Small intestine (tissue), 7 donors: ENCODE measurements around the gene THRB. TPM values are rescaled to one million over a fixed set of nuclear protein-coding genes. Genes with fewer than 3 reads are reported as not detected.
"Not testable (repeated sequence)": the region's sequence is repeated elsewhere in the genome, so short reads cannot be mapped to it uniquely, and the experiment has no call there.

Experiments
- DNase-seq, 2 donors: peaks; one replicate each; pipeline versions ENCODE4 v3.0.0 to v3.0.0-alpha.2; 2013
- FAIRE-seq: peaks from 2 replicates; lab custom pipeline; 2012; peaks lifted over from hg19 to GRCh38; lab: Jason Lieb, UNC
- H3K27ac ChIP-seq, 3 donors: one replicate each; pipeline ENCODE4 v1.5.1; 2013; ENCODE audit warnings: low read length in 2 of 3, mild to moderate bottlenecking in 2 of 3, control low read depth in 1 of 3, inconsistent platforms in 1 of 3, low read depth in 1 of 3, moderate library complexity in 1 of 3
- H3K27me3 ChIP-seq, 3 donors: one replicate each; pipeline ENCODE4 v1.6.1; 2013; ENCODE audit warnings: low read length in 3 of 3, inconsistent platforms in 1 of 3; ENCODE audit not compliant: control insufficient read depth in 3 of 3, insufficient read depth in 3 of 3
- H3K36me3 ChIP-seq, 3 donors: one replicate each; pipeline ENCODE4 v1.6.1; 2013; ENCODE audit warnings: low read length in 3 of 3, inconsistent platforms in 1 of 3, low read depth in 1 of 3, mild to moderate bottlenecking in 1 of 3, moderate library complexity in 1 of 3; ENCODE audit not compliant: control insufficient read depth in 3 of 3, insufficient read depth in 2 of 3
- H3K4me1 ChIP-seq, 3 donors: one replicate each; pipeline ENCODE4 v1.6.1; 2013; ENCODE audit warnings: low read length in 2 of 3, inconsistent platforms in 1 of 3, low read depth in 1 of 3, mild to moderate bottlenecking in 1 of 3, moderate library complexity in 1 of 3; ENCODE audit not compliant: control insufficient read depth in 3 of 3, insufficient read depth in 2 of 3
- H3K4me3 ChIP-seq, 3 donors: one replicate each; pipeline ENCODE4 v1.5.1; 2013; ENCODE audit warnings: low read length in 3 of 3, control low read depth in 1 of 3, inconsistent platforms in 1 of 3, low read depth in 1 of 3, mild to moderate bottlenecking in 1 of 3, moderate library complexity in 1 of 3
- H3K9me3 ChIP-seq, 2 donors: one replicate each; pipeline ENCODE4 v1.6.1; 2013; ENCODE audit warnings: low read depth in 1 of 2, low read length in 1 of 2; ENCODE audit not compliant: control insufficient read depth in 2 of 2, insufficient read depth in 1 of 2
- WGBS, 3 donors: extraction: QIAGEN DNeasy Blood & Tissue Kit; methylation state at CpG; one replicate each; pipeline ENCODE4 v1.1.7; 2013; 5-methylcytosine and 5-hydroxymethylcytosine counted together
- polyA plus RNA-seq, 4 donors: library from polyadenylated mRNA; stranded (reverse) in 3 of 4; unstranded in 1 of 4; fragments of 200-250 nt in 3 of 4; fragments of 120-200 nt in 1 of 4; gene quantifications; one replicate each; pipeline versions ENCODE4 v1.2.1 to v1.2.3, GENCODE V29; 2013
- donor health status: healthy with polysubstance abuse.
- donor health status: control.
- donor health status: control.
- donor health status: Bipolar disorder and iron deficiency.
- donor health status: healthy.

The THRB gene
- polyA plus RNA-seq, 4 donors, result 3.2 to 46.1 (median 4.4) TPM

GRCh38 chr3:24110051-24110450, 384.6 kb downstream of the THRB start:
- no peak overlapping the region for H3K4me3 ChIP-seq
- H3K27ac ChIP-seq, result no peak overlapping the region
- no peaks in the 10 kb centered on the region for H3K27me3 ChIP-seq
- no peaks in the 10 kb centered on the region for H3K36me3 ChIP-seq
- H3K4me1 ChIP-seq, result no peaks in the 10 kb centered on the region
- FAIRE-seq, result no peak
- no peaks in the 10 kb centered on the region for H3K9me3 ChIP-seq
- 69 to 83% (median 70%) methylated on average over 1 of the region's 1 CpG for WGBS, 3 donors
- DNase-seq, result no peak

GRCh38 chr3:24101676-24102168, 392.9 kb downstream of the THRB start:
- Histone ChIP-seq H3K9me3 (no peaks in the 10 kb centered on the region), H3K4me1 (no peaks in the 10 kb centered on the region), H3K27ac (no peak overlapping the region), H3K36me3 (no peaks in the 10 kb centered on the region), H3K4me3 (no peak overlapping the region), H3K27me3 (no peaks in the 10 kb centered on the region)
- FAIRE-seq, result no peak
- 70 to 79% (median 75%) methylated on average over 2 of the region's 2 CpGs for WGBS, 3 donors
- no peak for DNase-seq

GRCh38 chr3:24100696-24101402, 393.8 kb downstream of the THRB start:
- Histone ChIP-seq H3K27me3 (no peaks in the 10 kb centered on the region), H3K9me3 (no peaks in the 10 kb centered on the region), H3K27ac (no peak overlapping the region), H3K36me3 (no peaks in the 10 kb centered on the region), H3K4me3 (no peak overlapping the region), H3K4me1 (no peaks in the 10 kb centered on the region)
- 79 to 84% (median 79%) methylated on average over 11 of the region's 11 CpGs for WGBS, 3 donors
- no peak for DNase-seq
- no peak for FAIRE-seq

GRCh38 chr3:24096695-24097290, 397.9 kb downstream of the THRB start:
- Histone ChIP-seq H3K4me1 (no peaks in the 10 kb centered on the region), H3K27ac (no peak overlapping the region), H3K36me3 (no peaks in the 10 kb centered on the region), H3K4me3 (no peak overlapping the region), H3K27me3 (no peaks in the 10 kb centered on the region), H3K9me3 (no peaks in the 10 kb centered on the region)
- FAIRE-seq (no peak), DNase-seq (no peak)
- WGBS, 3 donors, result 78 to 92% (median 81%) methylated on average over 6 of the region's 6 CpGs

GRCh38 chr3:24096271-24096670, 398.4 kb downstream of the THRB start:
- no peaks in the 10 kb centered on the region for H3K9me3 ChIP-seq
- H3K27me3 ChIP-seq, result no peaks in the 10 kb centered on the region
- no peaks in the 10 kb centered on the region for H3K4me1 ChIP-seq
- DNase-seq (no peak), FAIRE-seq (no peak)
- H3K27ac ChIP-seq, result no peak overlapping the region
- H3K4me3 ChIP-seq, result no peak overlapping the region
- WGBS, 3 donors, result 41 to 58% (median 52%) methylated on average over 1 of the region's 1 CpG
- no peaks in the 10 kb centered on the region for H3K36me3 ChIP-seq

GRCh38 chr3:24094818-24095217, 399.8 kb downstream of the THRB start:
- FAIRE-seq, H3K36me3 ChIP-seq, DNase-seq, H3K4me1 ChIP-seq, H3K27ac ChIP-seq, H3K27me3 ChIP-seq, H3K9me3 ChIP-seq, H3K4me3 ChIP-seq: not testable (repeated sequence)
- WGBS, 3 donors, result 50 to 61% (median 60%) methylated on average over 10 to 16 of the region's 17 CpGs

- Histone ChIP-seq H3K27ac (no peak overlapping the region), H3K27me3 (no peaks in the 10 kb centered on the region), H3K9me3 (no peaks in the 10 kb centered on the region), H3K4me1 (no peaks in the 10 kb centered on the region), H3K4me3 (no peak overlapping the region), H3K36me3 (no peaks in the 10 kb centered on the region)
- DNase-seq (peak in 1 of 2 donors; percentile 8), FAIRE-seq (no peak)
- 48 to 69% (median 55%) methylated on average over 2 of the region's 2 CpGs for WGBS, 3 donors
Measured at GRCh38 chr3:24088782-24089181, 405.9 kb downstream of the THRB start.

GRCh38 chr3:24087469-24087868, 407.2 kb downstream of the THRB start:
- FAIRE-seq (no peak), DNase-seq (no peak)

More at GRCh38 chr3:24087469-24087868, 407.2 kb downstream of the THRB start:
- Histone ChIP-seq H3K27ac (no peak overlapping the region), H3K36me3 (no peaks in the 10 kb centered on the region), H3K4me3 (no peak overlapping the region), H3K27me3 (no peaks in the 10 kb centered on the region), H3K4me1 (no peaks in the 10 kb centered on the region), H3K9me3 (no peaks in the 10 kb centered on the region)
- WGBS, 3 donors, result 86 to 93% (median 90%) methylated on average over 3 of the region's 3 CpGs
